Fibroblast of pulmonary artery (primary cell): ENCODE results near the gene PDIA3.

ENCODE experiments used
- DNase-seq: peaks from one replicate; pipeline ENCODE4 v3.0.0-alpha.2; 2010; ENCODE audit warnings: low read depth
- H3K4me3 ChIP-seq: replicated peaks from 2 replicates; pipeline ENCODE4 v1.5.1; 2011; ENCODE audit warnings: low read depth, mild to moderate bottlenecking, control low read depth, low read length, moderate library complexity
- CTCF ChIP-seq: IDR thresholded peaks from 2 replicates; pipeline ENCODE4 v1.5.1; 2011; ENCODE audit warnings: mild to moderate bottlenecking, control low read depth, low read length, inconsistent platforms; ENCODE audit errors: missing control alignments

The PDIA3 gene

GRCh38 chr15:43748376-43748775, 2.1 kb downstream of the PDIA3 start:
- peak overlapping the region; percentile 75 for H3K4me3 ChIP-seq
- DNase-seq = peak; percentile 31
- TF ChIP-seq CTCF = no peak

DNA sequence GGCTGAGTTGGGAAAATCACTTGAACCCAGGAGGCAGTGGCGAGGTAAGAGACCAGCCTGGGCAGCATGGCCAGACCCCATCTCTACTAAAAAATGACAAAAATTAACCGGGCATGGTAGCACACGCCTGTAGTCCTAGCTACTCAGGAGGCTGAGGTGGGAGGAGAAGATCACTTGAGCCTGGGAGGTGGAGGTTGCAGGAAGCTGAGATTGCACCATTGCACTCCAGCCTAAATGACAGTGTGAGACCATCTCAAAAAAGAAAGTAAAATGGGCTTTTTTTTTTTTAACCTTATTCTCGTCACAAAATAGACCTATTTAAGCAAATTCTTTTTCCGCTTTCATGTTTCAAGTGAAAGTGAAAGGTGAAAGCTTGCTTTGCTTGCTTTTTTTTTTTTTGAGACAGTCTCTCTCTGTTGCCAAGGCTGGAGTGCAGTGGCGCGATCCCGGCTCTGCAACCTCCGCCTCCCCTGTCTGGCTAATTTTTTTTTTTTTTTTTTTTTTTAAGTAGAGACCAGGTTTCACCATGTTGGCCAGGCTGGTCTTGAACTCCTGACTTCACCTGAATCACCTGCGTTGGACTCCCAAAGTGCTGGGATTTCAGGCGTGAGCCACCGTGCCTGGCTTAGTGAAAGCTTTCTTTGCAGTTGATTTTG, 3.6 kb downstream of the PDIA3 start:
- no peak overlapping the region for H3K4me3 ChIP-seq
- no peak for TF ChIP-seq CTCF
- DNase-seq = no peak

DNA sequence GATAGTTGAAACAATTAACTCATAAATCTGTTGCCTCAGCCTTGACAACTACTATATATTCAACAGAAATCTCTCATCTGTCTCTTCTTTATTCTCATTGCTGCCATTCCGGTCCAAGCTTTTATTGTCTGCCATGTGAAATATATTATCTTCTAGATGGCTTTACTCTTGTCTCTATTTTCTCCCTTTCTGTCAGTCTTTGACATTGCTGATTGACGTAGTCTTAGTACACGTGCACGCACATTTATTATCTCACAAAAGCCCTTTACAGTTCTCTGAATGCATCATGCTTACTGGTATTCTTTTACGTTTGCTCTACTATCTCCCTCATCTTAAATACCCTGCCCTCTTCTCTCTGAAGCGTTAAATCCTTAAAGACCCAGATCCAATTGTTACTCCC, 5.6 kb downstream of the PDIA3 start:
- TF ChIP-seq CTCF = no peak
- no peak overlapping the region for H3K4me3 ChIP-seq
- no peak for DNase-seq

- no peak overlapping the region for H3K4me3 ChIP-seq
- no peak for DNase-seq
These were observed 16.6 kb downstream of the PDIA3 start for GRCh38 chr15:43762824-43763223.

GRCh38 chr15:43763819-43764446, 17.7 kb downstream of the PDIA3 start:
- TF ChIP-seq CTCF = no peak
- no peak for DNase-seq
- H3K4me3 ChIP-seq = no peak overlapping the region

More at GRCh38 chr15:43762824-43763223, 16.6 kb downstream of the PDIA3 start:
- no peak for TF ChIP-seq CTCF

DNA sequence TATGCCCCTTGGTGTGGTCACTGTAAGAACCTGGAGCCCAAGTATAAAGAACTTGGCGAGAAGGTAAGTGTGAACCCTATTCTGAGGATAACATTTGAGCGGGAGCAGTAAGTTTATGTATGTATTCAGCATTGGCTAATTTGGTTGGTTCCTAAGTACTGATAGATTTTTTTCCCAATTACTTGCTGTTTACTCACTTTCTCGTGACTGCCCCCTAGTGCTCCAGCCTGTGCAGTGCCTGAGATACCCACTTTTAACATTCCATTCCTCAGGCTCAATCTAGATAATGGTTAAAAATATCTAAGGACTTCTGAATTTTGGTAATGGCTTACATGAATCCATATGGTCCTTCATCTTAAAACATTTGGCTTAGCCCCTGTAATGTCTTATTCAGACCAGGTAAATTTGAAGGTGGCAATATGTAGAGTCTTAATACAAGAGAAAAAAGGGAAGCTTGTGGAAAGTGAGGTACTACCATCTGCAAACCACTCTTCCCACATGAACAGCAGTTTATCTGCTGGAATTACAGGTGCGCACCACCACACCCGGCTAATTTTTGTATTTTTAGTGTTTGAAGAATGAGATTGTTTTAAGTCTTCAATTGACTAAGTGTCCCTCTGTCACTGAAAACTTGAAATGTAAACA, 23.5 kb downstream of the PDIA3 start:
- DNase-seq = peak; percentile 78
- H3K4me3 ChIP-seq = no peak overlapping the region
- TF ChIP-seq CTCF = peak; percentile 98
